GM23248 (cell line): ENCODE data around the gene FARP1.

Source experiments
- EZH2 ChIP-seq: fragments of 200-600 bp; sonication (generic); IDR thresholded peaks from 2 replicates; pipeline ENCODE4 v1.6.1; 2018; ENCODE audit warnings: antibody characterized with exemption, mild to moderate bottlenecking; ENCODE audit not compliant: insufficient read depth, poor library complexity, severe bottlenecking
- EZH2phosphoT487 ChIP-seq: fragments of 200-600 bp; sonication (generic); IDR thresholded peaks from 2 replicates; pipeline ENCODE4 v1.6.1; 2018; ENCODE audit warnings: antibody characterized with exemption, moderate library complexity, mild to moderate bottlenecking, low read depth; ENCODE audit not compliant: insufficient read depth

DNA sequence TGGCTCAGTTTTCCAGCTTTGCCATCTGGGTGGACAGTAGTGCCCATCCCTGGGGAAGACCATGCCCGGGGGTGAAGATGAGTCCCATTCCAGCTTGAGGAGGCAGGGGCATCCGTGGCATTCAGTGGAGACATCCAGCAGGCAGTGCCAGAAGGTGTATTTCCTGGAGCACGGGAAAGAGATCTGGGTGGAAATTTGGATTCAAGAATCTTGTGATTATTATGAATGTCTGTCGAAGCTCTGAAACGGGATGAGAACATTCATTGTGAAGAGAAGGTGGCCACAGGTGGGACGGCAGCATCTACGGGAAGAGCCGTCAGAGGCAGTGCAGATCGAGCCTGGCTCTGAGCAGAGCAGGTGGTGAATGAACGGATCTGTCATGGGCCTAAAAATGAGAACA, 201.5 kb downstream of the FARP1 start:
- no peak for TF ChIP-seq EZH2phosphoT487
- no peak for TF ChIP-seq EZH2
